Kidney (tissue), 14 donors: Measurements from ENCODE around the gene PPFIA4. TPM values are rescaled to one million over a fixed set of nuclear protein-coding genes. Genes with fewer than 3 reads are reported as not detected.

Source experiments
- DNase-seq, 5 donors: peaks; one replicate each; pipeline ENCODE4 v3.0.0-alpha.2; 2013 to 2020
- FAIRE-seq: peaks from 2 replicates; lab custom pipeline; 2012; peaks lifted over from hg19 to GRCh38; lab: Jason Lieb, UNC
- H3K27ac ChIP-seq, 2 donors: one replicate each; pipeline ENCODE4 v1.7.0; 2013; ENCODE audit warnings: low read depth in 2 of 2, low read length in 2 of 2, inconsistent platforms in 1 of 2
- H3K27me3 ChIP-seq: one replicate; pipeline ENCODE4 v1.7.1; 2013; ENCODE audit warnings: low read length, inconsistent platforms; ENCODE audit not compliant: control insufficient read depth, insufficient read depth
- H3K36me3 ChIP-seq, 3 donors: one replicate each; pipeline versions ENCODE4 v1.7.0 to v1.7.1; 2013; ENCODE audit warnings: low read length in 3 of 3, control low read depth in 1 of 3, inconsistent platforms in 1 of 3; ENCODE audit not compliant: insufficient read depth in 3 of 3, control insufficient read depth in 2 of 3
- H3K4me1 ChIP-seq, 3 donors: one replicate each; pipeline versions ENCODE4 v1.7.0 to v1.7.1; 2013; ENCODE audit warnings: low read length in 3 of 3, inconsistent platforms in 1 of 3, low read depth in 1 of 3; ENCODE audit not compliant: control insufficient read depth in 2 of 3, insufficient read depth in 2 of 3
- H3K4me3 ChIP-seq, 3 donors: one replicate each; pipeline versions ENCODE4 v1.7.0 to v1.8.1; 2013; ENCODE audit warnings: low read length in 3 of 3, control low read depth in 1 of 3, inconsistent platforms in 1 of 3
- H3K9ac ChIP-seq, 3 donors: one replicate each; pipeline versions ENCODE4 v1.7.0 to v1.7.1; 2013; ENCODE audit warnings: low read length in 3 of 3, control low read depth in 1 of 3, inconsistent platforms in 1 of 3
- H3K9me3 ChIP-seq, 3 donors: one replicate each; pipeline versions ENCODE4 v1.7.0 to v1.7.1; 2013; ENCODE audit warnings: low read length in 3 of 3, control low read depth in 1 of 3, inconsistent platforms in 1 of 3; ENCODE audit not compliant: control insufficient read depth in 2 of 3, insufficient read depth in 1 of 3
- CTCF ChIP-seq: IDR thresholded peaks from 3 replicates; pipeline ENCODE4 v1.5.1; 2012; ENCODE audit warnings: mild to moderate bottlenecking, moderate library complexity, borderline replicate concordance; ENCODE audit not compliant: insufficient read depth; ENCODE audit errors: extremely low read depth
- intact Hi-C: fragments of 100-400 bp; cut with DNase I; formaldehyde crosslinking; loops from one replicate; pipeline ENCODE4 v1.11.1; 2022
- polyA plus RNA-seq: library from polyadenylated mRNA; stranded (reverse); fragments of 350-450 nt; fragmentation: Illumina TruSeq; extraction: RNeasy Lipid Tissue Mini Kit (QIAGEN cat#74804); gene quantifications from one replicate; pipeline ENCODE4 v1.2.3, GENCODE V29; 2014; ENCODE audit warnings: low read depth, low replicate concordance; ENCODE audit not compliant: insufficient read depth
- total RNA-seq: library from RNA; stranded (reverse); fragmentation: NEBNext Ultra II Directional; extraction: Animal tissue kit (Norgen Biotek cat#: 25700); gene quantifications from one replicate; pipeline ENCODE4 v1.2.1, GENCODE V29; 2021
- donor health status: control.
- donor health status: control.
- donor health status: control.
- donor health status: control.
- donor health status: control.
- donor health status: DM: yes; HTN: yes; CAD: no.
- donor health status: Normal renal cell carcinoma (clear cell type).

PPFIA4 gene
- total and polyA plus RNA-seq, 2 donors from 2014 or later = 1.7 to 5.2 TPM

- TF ChIP-seq CTCF = no peak
- no peak overlapping the region for H3K4me3 ChIP-seq
- no peak overlapping the region for H3K27ac ChIP-seq
- FAIRE-seq = no peak
- no peak for DNase-seq
- no peaks in the 10 kb centered on the region for H3K36me3 ChIP-seq
- H3K4me1 ChIP-seq = peaks cover 0 to 9% (median 0%) of the 10 kb centered on the region in 3 donors
- peaks cover 0 to 7% (median 0%) of the 10 kb centered on the region in 3 donors for H3K9me3 ChIP-seq
- intact Hi-C loops = no loop called here
- no peaks in the 10 kb centered on the region for H3K27me3 ChIP-seq
- H3K9ac ChIP-seq = no peak overlapping the region
Observed at GRCh38 chr1:203104789-203105390, 78.6 kb downstream of the PPFIA4 start.

GRCh38 chr1:203112475-203112874 lies 86.2 kb downstream of the PPFIA4 start:
- H3K4me1 ChIP-seq = no peaks in the 10 kb centered on the region
- H3K27ac ChIP-seq = no peak overlapping the region
- H3K9ac ChIP-seq = no peak overlapping the region
- no peaks in the 10 kb centered on the region for H3K27me3 ChIP-seq
- TF ChIP-seq CTCF = no peak
- no peaks in the 10 kb centered on the region for H3K9me3 ChIP-seq
- DNase-seq (no peak), FAIRE-seq (no peak)
- intact Hi-C loops = no loop called here
- H3K4me3 ChIP-seq = no peak overlapping the region
- no peaks in the 10 kb centered on the region for H3K36me3 ChIP-seq

GRCh38 chr1:203113308-203113707 lies 87.0 kb downstream of the PPFIA4 start:
- intact Hi-C loops = no loop called here

More at GRCh38 chr1:203113308-203113707, 87.0 kb downstream of the PPFIA4 start:
- H3K9me3 ChIP-seq = no peaks in the 10 kb centered on the region
- H3K36me3 ChIP-seq = no peaks in the 10 kb centered on the region
- FAIRE-seq = no peak
- no peak overlapping the region for H3K9ac ChIP-seq
- peak in 1 of 5 donors; percentile 20 for DNase-seq
- H3K4me3 ChIP-seq = no peak overlapping the region
- H3K4me1 ChIP-seq = no peaks in the 10 kb centered on the region
- H3K27me3 ChIP-seq = no peaks in the 10 kb centered on the region
- H3K27ac ChIP-seq = no peak overlapping the region
- TF ChIP-seq CTCF = no peak
